ENCODE measurements around the gene CASP2.

GRCh38 chr7:143283381-143283780, 4.8 kb upstream of the CASP2 start:
- no peak for TF ChIP-seq CTCF (conservative IDR thresholded peaks at IDR 0.05; ENCODE audit: low read length)
- no peak for TF ChIP-seq EZH2phosphoT487 (IDR thresholded peaks at IDR 0.05; ENCODE audit: borderline replicate concordance)
